ENCODE data around the gene LIG4. TPM values are rescaled to one million over a fixed set of nuclear protein-coding genes. Genes with fewer than 3 reads are reported as not detected.

The LIG4 gene
- 10 to 100 TPM; 11.6 to 12.0 TPM for total RNA-seq

GRCh38 chr13:108215436-108215835 is at the start of gene LIG4:
Gene LIG4 (minus strand): TSS chr13:108215536. CDS start chr13:108211268, 4,268 bp downstream.

GRCh38 chr13:108218044-108218974 is 3.0 kb upstream of the LIG4 start, which contains the start of gene ABHD13:
Gene ABHD13 (plus strand): TSS chr13:108218392. CDS start chr13:108229219, 10,827 bp downstream.

Other genes starting within 250 kb of the LIG4 start
- gene ABHD13, start 2.9 kb upstream of the LIG4 start, total RNA-seq, result 10 to 100 TPM; 11.0 to 11.4 TPM
- gene TNFSF13B, start 54.2 kb upstream of the LIG4 start, total RNA-seq, result 10 to 100 TPM; 16.6 to 17.3 TPM